ENCODE results near the gene LRRC1.
"Not testable (repeated sequence)": the region's sequence is repeated elsewhere in the genome, so short reads cannot be mapped to it uniquely, and the experiment has no call there.

The LRRC1 gene

DNA sequence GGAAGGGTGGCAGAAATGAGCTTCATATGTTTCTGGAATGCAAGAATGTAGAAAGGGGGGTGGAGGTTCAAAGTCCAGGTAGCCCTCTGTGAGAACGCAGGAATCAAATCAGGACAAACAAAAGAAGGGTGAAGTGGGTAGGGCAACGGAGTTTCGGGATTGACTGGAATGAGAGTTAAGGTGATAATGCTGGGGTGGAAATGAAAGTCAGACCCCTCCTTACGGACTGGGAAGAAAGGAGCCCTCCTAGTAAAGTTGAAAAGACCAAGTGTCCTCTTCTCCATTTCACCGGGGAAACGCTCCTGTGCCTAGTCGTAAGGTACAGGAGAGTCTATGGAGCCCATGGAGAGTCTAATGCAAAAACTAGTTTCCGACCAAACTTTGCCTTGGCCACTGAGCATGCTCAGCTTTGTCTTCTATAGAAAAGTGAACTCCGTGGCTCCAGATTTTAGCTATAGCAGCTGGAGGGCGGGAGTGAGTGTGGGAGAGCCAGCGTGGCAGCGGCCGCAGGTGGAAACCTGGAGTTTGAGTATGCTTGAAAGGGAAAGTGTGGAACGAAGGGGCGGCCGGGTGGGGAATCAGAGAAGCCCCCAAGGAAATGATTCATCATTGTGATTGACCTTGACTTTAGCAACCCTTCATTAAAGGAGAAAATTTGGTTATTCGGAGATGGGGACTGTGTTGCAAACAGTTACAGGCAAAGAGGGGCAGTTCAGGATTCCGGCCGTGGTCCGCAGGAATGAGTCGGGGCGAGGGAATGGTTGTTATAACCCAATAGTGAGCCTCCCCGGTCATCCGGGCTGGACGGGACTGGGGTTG lies 1.3 kb upstream of the LRRC1 start:
- DNase-seq = no peak

DNA sequence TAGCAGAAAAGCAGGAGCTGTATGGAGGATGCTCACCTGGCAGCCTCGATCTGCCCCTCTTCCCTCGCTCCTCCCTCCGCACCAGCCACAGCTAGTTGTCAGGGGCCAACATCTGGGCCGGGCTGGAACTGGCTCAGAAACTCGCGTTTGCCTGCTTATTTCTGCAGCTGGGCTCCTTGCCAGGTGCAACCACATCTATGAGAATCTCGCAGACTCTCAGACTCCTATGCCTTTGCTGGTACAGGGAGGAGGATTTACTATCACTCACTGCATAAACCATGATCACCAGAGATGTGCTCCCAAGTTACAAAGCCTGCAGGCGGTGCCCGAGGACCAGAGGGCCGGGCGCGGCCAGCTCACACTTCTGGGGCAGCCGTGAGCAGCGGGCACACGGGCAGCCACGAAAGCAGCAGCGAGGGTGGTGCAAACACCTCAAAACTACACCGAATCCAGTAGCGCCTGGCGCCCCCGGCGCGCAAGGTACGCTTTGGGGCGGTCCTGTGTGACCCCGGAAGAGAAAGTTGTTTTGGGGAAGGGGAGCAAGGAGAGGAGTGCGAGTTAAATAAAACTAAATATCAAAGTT lies 577 bp upstream of the LRRC1 start:
- no peak for DNase-seq

DNA sequence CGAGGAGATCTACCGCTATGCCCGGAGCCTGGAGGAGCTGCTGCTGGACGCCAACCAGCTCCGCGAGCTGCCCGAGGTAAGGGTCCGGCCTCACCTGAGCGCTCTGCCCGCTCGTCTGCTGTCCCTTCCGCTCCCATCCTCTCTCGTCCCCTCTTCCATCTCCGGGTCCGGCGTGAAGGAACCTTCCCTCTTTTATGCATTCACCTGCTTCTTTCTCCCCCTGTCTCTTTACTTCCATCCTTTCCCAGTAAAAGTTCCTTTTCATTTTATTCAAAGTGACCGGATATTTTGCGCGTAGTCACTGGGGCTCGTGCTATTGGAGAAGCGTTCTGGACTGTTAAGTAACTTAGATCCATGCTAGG lies 516 bp downstream of the LRRC1 start:
- no peak for DNase-seq

DNA sequence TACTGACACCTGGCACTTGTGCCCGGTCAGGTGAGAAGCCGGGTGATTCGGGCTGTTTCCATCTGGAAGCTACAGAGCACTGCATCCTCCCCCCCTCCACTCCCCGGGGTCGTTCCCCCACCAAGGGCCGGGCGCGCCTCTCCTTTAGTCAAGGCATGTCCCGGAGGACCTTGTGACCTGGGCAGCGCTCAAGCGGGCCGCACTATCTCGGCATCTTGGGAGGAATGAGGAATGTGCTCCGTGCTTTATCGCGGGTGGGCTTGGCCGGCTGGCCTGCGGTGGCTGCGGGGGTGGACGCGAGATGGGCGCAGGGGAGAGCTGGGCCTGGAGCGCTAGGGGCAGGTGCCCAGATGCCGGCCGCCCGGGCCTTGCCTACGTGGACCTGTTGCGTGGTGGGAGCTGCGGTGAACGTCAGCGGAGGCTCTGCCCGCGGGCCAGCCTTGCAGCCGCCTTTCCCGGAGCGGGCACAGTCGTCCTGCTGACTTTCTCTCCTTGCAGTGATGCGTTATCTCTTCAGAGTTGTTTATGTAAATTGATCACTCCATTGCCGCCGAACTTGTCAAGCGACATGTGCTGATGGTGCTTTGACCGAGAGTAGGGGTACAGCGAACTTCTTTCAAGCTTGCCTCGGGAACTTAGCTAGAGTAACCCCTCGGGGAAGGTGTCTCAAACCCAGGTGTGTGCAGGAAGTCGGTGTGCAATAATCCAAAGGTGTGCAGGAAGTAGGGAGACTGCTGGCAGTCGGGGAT lies 1.1 kb downstream of the LRRC1 start:
- no peak for DNase-seq

DNA sequence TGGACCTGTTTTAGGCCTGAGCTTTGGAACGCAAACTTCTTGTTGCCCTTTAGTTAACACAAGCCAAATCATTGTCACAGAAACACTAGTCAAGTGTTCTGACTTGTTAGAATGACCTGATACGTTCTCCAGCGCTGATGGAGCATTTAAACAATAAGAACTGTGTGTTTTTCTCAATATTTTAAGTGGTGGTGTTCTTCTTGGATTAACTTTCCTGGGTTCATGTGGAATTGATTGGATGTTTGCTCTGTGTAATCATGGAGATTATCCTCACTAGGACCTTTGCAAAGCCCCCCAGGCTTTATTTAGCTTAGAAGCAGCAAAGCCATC lies 1.6 kb downstream of the LRRC1 start:
- no peak for DNase-seq

DNA sequence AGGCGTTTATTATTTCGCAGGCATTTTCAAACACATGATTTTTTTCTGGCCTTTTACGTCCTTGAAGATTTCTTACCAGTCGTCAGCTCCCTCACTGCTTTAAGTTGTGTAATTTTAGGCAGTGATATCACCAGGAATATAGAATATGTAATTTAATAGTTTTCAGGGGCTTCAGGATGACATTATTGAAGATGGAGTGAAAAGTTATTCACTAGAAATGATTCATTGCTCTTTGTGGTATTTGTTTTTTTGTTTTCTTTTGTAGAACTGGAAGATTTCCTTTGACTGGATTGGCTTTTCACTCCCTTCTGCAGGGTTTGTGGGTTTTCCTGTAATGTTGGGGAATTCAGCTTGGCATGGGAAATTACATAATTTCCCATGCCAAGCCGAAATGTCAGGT lies 2.0 kb downstream of the LRRC1 start:
- DNase-seq = no peak

DNA sequence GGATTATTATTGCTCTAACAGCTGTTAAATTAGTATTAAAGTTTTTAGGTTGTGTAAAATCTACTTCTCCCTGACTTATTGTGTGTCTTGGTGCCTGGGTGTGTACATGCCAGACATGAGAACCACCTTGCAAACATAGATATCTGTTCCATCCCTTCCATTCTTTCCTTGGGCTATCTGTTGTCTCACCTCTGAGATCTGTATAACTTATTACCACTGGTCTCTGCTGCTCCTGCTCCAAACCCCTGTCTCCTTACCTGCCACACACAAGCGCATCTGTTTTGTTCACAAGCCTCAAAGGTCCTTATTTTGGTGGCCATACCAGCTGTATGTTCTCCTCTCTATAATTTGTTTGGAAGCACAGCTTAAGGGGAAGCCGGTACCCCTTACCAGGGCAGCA lies 2.5 kb downstream of the LRRC1 start:
- DNase-seq = no peak

DNA sequence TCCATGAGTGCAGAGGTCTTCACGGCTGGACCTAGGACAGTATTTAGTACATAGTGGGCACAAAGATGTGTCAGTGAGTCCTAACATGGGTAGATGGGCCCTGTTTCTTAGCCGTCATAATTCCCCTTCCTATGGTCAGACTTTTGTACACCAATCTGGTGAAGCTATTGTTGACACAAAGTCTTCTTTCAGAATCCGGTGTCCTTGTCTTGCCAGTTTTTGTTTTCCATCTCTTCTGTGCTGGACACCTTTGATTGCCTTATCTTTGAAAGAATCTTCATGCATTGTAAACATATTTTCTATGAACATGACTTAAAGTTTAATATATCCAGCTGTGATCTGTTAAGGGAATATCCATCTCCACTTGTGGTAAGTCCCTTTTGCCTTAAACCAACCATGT lies 4.5 kb downstream of the LRRC1 start:
- no peak for DNase-seq

DNA sequence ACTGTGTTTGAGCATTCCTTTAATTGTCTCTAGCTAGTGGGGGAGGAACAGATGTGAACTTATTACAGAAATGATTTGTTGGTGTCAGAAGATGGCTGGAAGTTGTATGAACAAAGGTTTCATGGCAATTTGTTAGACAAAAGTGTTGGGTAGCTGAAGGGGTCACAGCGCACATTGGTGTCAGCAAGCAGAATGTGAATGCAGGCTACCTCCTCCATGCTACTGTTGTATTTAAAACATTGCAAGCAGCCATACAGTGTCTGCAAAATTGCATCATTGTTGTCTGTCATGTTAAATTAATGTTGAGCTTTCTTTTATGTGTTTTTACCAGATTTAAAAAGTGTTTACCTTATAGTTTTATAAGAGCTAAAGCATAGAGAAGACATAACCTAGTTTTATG lies 6.2 kb downstream of the LRRC1 start:
- DNase-seq = no peak

DNA sequence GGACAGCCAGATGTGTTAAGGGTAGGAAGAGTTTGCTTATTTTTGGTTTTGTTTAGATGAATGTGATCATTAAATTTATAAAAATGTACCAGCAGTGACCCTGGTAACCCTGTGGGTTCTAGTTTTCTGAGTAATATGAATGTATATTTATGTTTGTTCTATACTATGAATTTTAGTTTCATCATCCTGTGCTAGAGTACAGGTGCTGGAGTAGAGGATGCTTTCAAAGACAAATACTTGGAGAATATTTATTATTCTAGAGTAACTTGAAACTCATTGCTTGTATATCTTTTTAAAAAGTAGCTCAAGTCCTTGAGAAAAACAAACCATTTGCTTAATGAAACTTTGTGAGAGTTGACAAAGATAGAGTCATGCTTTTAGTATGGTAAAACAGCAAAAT lies 7.8 kb downstream of the LRRC1 start:
- no peak for DNase-seq

DNA sequence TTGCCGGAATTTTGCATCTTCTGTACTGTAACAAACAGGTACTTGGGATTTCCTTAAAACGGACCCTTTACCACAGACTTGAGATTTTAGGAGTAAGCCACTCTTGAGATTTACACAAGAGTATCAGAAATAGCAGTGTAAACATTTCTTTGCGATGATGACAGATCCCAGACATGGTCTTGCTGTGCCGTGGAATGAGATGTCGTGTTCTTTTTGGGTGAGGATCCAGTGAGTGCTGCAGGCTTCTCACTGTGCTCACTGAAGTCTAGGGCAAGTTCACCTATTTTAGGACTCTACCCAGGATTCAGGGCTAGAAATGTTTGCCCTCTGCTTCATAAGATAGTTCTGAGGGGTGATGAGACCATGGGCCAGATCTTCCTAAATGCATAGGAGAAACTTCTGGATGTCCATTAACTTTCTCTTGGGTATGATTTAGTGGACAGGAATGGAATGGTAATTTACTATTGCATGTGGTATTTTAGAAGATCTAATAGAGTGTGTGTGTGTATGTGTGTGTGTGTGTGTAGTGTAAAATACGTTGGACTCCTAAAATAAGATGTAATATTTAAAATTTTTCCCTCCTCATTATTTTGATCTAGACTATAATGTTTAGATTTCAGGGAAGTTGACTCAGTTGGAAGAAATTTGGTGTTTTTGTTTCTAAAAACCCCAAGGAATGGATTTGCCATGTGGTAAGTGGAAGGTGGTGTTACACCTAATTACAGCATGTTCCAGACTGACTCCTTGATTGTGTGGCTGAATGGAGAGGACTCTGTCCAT lies 8.5 kb downstream of the LRRC1 start:
- DNase-seq = no peak

DNA sequence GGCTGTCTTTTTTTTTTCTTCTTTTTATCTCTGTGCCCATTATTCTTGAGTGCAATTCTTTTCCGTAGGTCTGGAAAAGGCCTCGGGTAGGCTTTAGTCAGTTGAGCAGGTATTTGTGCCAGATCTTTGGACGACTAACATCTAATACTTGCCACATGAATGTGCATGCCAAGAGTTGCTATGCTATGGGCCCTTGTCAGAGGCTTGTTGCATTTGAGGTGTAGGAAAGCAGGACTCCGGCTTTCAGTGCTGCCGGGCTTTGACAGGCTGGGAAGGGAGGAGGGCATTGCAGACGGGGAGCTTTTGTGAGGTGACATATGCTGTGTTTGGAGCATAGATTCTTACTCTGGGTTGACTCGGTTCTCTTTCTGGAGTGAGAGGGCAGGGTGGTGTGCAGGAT lies 10.2 kb downstream of the LRRC1 start:
- no peak for DNase-seq

DNA sequence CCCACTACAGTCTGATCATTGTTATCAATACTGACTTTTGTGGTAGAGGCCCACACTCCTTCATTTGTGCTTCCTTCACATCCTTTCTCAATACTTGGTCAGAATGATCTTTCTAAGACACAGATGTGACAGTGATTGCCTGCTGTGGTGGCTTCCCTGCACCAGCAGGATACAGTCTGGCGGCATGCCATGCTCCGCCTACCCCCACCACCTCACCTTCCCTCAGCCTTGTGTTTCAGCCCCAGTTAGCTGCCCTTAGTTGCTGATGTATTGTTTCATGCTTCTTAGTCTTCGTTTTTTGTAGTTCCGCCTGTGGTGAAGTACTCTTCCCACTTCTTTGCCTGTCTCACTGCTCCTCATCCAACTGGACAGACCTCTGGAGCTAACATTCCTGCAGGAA lies 10.9 kb downstream of the LRRC1 start:
- DNase-seq = no peak

DNA sequence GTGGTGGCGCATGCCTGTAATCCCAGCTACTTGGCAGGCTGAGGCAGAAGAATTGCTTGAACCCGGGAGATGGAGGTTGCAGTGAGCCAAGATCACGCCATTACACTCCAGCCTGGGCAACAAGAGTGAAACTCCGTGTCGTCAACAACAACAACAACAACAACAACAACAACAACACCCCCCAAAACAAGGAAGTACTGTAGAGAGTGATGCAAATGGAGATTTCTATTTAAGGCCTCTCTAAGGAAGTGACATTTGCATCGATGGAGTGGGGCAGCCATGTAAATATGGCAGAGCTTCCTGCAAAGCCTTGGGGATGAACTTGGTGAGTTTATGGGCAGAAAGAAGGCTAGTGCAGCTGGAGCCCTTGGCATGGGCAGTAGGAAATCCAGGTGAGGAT lies 12.8 kb downstream of the LRRC1 start:
- not testable (repeated sequence) for DNase-seq

DNA sequence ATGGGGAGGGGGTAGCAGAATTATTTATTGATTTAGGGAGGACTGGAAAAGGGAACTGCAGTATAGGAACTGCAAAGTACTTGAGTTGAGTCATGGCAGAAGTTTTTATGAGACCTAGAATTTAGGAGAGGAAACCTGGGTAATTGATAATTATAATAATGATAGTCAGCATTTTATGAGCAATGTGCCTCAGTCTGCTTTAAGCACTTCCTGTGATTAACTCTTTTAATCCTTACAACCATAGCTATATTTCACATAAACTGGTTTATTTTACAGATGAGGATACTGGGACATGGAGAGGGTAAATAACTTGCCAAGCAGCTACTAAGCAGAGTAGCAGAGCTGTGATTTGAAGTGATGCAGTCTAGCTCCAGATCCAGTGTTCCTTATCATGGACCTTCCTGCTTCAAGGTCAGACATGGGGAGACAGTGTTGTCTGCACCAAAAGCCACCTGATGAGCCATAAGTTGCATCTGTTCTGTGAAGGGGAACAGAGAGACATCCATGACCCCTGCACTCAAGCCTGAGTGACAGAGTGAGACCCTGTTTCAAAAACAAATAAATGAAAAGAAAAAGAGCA lies 13.6 kb downstream of the LRRC1 start:
- DNase-seq = no peak

DNA sequence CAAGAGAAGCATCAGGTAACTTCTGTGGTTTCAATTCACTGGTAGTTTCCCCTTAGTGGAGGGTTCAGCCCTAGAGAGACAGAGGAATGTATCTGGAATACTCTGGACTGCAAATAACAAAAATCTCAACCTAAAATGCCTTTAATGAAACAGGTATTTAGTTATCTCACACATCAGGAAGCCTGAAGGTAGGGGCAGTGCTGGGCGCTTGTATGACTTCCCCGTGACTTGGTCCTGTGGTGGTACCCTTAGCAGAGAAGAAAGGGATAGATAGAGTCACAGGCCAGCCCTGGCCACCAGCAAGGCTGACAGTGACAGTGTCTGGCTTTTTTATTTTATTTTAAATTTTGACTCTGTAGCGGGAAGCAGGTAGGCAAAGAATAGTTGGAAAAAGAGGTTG lies 14.9 kb downstream of the LRRC1 start:
- no peak for DNase-seq

DNA sequence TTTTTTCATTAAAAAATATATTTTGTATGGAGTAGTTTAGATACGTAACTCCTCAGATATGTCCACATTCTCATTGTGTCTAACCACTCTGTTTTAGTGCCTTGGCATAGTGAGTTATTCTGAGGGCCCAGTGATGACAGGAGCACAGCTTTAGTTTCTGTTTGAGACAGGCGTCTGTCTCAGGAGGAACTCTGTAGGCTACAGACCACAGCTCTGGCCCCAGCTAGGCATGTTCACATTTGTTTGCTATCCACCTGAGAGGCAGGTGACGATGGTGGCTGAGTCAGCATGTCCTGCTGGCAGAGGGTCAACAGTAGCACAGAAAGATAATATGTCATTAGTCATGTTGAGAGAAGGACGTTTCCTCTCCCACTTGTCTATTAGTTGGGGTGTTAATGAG lies 16.3 kb downstream of the LRRC1 start:
- no peak for DNase-seq

DNA sequence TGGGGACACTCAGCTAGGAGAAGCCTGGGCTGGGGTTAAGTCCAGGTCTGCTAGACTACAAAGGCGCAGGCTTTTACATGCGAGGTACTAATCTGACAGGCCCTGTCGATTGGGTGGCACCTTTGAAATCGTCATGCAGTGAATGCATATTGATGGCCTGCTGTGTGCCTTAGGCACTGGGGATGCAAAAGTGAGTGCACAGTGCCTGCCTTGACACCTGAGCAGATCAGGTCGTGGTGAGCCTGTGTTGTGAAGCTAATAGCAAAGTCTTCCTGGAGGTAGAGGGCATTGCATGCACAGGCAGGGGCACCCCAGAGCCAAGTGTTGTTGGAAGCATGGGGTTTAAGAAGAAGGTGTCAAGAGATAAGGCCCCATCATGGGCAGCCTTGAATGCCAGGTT lies 16.9 kb downstream of the LRRC1 start:
- DNase-seq = no peak

DNA sequence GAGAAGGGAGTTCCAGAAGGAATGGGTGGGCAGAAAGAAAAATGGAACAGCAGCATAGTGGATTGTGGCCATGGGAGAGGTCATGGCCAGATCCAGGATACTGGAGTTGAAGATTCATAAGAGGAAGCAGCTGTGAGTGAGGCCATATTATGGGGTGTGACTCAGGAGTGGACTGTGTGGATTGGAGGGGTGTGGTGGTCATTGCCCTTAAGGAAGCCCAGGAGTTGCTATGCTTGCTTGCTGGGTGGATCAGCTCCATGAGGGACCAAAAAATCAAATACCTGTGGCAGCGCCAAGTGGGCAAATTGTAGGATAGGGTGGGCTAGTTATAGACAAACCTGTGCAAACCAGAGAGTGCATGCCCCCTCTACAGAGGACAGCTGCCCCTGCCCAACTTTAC lies 18.3 kb downstream of the LRRC1 start:
- no peak for DNase-seq

DNA sequence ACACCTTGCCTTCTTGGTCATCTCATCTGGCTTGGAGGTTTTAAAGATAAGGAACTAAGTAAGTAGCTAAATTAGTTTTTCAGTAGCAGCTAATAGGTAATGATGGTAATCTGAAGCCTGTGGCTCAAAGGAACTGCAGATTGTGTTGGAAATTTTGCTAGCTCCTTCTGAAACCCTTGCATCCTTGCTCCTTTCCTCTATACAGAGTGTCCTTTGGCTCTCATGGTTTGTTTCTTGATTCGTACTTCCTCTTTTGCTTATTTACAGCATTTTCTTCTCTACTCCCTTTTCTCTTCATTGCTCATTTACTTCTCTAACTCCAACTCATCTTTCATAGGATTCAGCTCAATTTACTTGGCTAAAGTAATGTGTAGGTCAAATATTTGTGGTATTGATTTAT lies 19.0 kb downstream of the LRRC1 start:
- no peak for DNase-seq

DNA sequence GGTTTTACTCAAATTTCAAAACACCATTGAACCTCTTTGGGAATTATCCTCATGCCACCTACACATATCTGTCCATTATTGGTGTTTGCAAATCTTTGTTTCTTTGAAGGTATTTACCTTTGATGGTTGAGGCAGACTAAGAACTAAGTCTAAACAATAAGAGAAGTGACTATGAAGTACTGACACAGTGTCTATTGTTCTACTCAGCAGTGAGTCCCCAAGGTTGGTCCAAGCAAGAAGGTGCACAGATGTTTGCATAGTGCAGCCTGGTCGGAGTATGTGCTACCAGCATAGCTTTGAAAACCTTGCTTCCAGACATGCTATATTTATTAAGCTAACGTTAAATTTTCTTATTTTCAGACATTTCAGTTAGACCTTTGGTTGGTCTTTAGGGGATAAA lies 19.5 kb downstream of the LRRC1 start:
- no peak for DNase-seq

DNA sequence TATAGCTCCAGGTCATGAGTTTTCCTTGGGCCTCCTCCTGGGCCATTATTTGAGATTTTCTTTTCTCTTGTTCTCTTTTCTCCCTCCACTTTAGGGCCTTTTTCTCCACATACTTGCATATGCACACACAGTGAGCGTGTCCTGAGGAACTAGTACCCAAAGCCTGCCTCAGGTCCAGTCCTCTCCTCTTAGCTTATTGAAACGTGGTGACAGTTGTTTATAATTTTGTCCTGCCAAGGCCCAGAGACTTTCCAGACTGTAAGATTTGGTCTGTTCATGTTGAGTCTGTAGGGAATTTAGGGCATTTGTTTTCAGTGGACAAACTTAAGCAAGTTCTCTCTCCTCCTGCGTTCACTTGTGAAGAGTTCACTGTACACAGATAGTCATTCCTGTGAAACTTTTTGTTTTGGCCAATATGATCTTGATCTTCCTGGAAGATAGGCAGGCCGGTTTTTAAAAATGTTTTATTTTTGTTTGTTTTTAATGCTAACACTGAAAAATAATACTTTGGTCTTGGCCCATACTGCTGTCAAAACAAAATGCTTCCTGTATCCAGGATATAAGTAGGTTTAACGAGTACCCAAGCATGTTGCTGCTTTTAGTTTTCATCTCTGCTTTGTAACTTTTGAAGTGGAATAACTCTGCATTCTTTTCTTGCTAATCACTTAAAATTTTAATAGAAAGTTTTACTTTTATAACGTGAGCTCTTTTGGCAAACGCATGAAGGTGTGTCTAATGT lies 20.7 kb downstream of the LRRC1 start:
- DNase-seq = no peak
